ENCODE results near the gene L1TD1. TPM values are rescaled to one million over a fixed set of nuclear protein-coding genes. Genes with fewer than 3 reads are reported as not detected.
"Not testable (repeated sequence)": the region's sequence is repeated elsewhere in the genome, so short reads cannot be mapped to it uniquely, and the experiment has no call there.

L1TD1 gene
- polyA plus RNA-seq, 1 donor from 2014 or later: not detected

DNA sequence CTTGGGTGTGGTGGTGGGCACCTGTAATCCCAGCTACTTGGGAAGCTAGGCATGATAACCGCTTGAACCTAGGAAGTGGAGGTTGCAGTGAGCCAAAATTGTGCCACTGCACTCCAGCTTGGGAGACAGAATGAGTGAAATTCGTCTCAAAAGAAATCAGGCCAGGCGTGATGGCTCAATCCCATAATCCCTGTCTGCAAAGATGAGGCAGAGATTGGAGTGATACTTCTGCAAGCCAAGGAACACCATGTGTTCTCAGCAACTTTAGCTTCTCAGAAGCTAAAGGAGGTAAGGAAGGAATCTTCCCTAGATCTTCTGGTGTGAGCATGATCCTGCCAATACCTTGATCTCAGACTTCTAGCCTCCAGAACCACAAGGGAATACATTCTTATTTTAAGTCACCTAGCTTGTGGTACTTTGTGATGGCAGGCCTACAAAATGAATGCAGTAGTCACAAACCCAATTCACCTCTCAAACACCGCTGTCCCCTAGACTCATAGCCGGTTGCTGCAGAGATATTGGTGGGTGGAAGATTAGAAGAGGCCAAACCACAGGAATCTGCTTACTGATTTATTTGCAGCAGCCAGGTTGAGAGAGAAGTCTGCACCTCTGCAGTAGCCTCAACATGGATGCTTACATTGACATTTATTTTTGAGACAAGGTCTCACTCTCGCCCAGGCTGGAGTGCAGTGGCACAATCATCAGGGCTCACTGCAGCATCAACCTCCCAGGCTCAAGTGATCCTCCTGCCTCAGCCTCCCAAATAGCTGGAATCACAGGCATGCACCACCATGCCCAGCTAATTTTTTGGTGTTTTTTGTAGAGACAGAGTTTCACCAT, 18.6 kb downstream of the L1TD1 start:
- no peak overlapping the region for H2AFZ ChIP-seq (ENCODE audit: low read depth, low read length)
- H4K20me1 ChIP-seq (ENCODE audit: insufficient read depth): no peaks in the 10 kb centered on the region
- no peak for TF ChIP-seq EZH2 (IDR thresholded peaks at IDR 0.05; ENCODE audit: borderline replicate concordance, insufficient read depth, low read length, poor library complexity, severe bottlenecking)
- no peak for TF ChIP-seq SMC3 (conservative IDR thresholded peaks at IDR 0.05; ENCODE audit: poor library complexity)
- TF ChIP-seq RAD21 (conservative IDR thresholded peaks at IDR 0.05): no peak
- no peak for TF ChIP-seq POLR2AphosphoS5 (IDR thresholded peaks at IDR 0.05)
- no peak for TF ChIP-seq TAF1 (IDR thresholded peaks at IDR 0.05; ENCODE audit: low read depth)
- TF ChIP-seq MXI1 (conservative IDR thresholded peaks at IDR 0.05; ENCODE audit: poor library complexity, severe bottlenecking): no peak
- TF ChIP-seq EP300 (conservative IDR thresholded peaks at IDR 0.05; ENCODE audit: poor library complexity, severe bottlenecking): no peak
- TF ChIP-seq, protein P1, sequence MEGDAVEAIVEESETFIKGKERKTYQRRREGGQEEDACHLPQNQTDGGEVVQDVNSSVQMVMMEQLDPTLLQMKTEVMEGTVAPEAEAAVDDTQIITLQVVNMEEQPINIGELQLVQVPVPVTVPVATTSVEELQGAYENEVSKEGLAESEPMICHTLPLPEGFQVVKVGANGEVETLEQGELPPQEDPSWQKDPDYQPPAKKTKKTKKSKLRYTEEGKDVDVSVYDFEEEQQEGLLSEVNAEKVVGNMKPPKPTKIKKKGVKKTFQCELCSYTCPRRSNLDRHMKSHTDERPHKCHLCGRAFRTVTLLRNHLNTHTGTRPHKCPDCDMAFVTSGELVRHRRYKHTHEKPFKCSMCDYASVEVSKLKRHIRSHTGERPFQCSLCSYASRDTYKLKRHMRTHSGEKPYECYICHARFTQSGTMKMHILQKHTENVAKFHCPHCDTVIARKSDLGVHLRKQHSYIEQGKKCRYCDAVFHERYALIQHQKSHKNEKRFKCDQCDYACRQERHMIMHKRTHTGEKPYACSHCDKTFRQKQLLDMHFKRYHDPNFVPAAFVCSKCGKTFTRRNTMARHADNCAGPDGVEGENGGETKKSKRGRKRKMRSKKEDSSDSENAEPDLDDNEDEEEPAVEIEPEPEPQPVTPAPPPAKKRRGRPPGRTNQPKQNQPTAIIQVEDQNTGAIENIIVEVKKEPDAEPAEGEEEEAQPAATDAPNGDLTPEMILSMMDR (IDR thresholded peaks at IDR 0.05; ENCODE audit: poor library complexity, severe bottlenecking): no peak
- TF ChIP-seq, protein P2, sequence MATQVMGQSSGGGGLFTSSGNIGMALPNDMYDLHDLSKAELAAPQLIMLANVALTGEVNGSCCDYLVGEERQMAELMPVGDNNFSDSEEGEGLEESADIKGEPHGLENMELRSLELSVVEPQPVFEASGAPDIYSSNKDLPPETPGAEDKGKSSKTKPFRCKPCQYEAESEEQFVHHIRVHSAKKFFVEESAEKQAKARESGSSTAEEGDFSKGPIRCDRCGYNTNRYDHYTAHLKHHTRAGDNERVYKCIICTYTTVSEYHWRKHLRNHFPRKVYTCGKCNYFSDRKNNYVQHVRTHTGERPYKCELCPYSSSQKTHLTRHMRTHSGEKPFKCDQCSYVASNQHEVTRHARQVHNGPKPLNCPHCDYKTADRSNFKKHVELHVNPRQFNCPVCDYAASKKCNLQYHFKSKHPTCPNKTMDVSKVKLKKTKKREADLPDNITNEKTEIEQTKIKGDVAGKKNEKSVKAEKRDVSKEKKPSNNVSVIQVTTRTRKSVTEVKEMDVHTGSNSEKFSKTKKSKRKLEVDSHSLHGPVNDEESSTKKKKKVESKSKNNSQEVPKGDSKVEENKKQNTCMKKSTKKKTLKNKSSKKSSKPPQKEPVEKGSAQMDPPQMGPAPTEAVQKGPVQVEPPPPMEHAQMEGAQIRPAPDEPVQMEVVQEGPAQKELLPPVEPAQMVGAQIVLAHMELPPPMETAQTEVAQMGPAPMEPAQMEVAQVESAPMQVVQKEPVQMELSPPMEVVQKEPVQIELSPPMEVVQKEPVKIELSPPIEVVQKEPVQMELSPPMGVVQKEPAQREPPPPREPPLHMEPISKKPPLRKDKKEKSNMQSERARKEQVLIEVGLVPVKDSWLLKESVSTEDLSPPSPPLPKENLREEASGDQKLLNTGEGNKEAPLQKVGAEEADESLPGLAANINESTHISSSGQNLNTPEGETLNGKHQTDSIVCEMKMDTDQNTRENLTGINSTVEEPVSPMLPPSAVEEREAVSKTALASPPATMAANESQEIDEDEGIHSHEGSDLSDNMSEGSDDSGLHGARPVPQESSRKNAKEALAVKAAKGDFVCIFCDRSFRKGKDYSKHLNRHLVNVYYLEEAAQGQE (IDR thresholded peaks at IDR 0.05; ENCODE audit: borderline replicate concordance): no peak
- H3K4me3 ChIP-seq (ENCODE audit: low read length): no peak overlapping the region
- H3K79me2 ChIP-seq (replicated peaks; ENCODE audit: insufficient read depth, low read length): no peaks in the 10 kb centered on the region
- H3K27me3 ChIP-seq (ENCODE audit: insufficient read depth, low read depth, low read length): no peaks in the 10 kb centered on the region
- H3K36me3 ChIP-seq (ENCODE audit: insufficient read depth, low read length): no peaks in the 10 kb centered on the region
- H3K27ac ChIP-seq (ENCODE audit: low read length): no peak overlapping the region
- no peaks in the 10 kb centered on the region for H3K9me2 ChIP-seq (ENCODE audit: insufficient read depth, low read length)
- H3F3A ChIP-seq (ENCODE audit: insufficient read depth, low read length, poor library complexity, severe bottlenecking): no peaks in the 10 kb centered on the region
- peaks cover 4% of the 10 kb centered on the region for H3K9me3 ChIP-seq (ENCODE audit: low read length)
- no peak overlapping the region for H3K9ac ChIP-seq (ENCODE audit: low read length)
- no peak overlapping the region for H3K4me2 ChIP-seq (ENCODE audit: low read length)

DNA sequence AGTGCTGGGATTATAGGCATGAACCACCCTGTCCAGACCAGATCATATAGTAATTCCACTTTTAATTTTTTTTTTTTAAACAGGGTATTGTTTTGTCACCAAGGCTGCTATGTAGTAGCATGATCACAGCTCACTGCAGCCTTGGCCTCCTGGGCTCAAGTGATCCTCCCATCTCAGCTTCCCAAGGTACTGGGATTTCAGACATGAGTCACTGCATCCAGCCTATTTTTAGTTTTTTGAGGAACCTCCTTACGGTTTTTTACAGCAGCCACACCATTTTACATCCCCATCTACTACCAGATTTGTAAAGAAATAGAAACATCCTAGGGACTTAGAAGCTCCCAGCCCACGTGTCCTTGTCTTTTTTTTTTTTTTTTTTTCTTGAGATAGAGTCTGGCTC, 24.0 kb downstream of the L1TD1 start:
- Histone ChIP-seq H3K9ac (ENCODE audit: low read length) (no peak overlapping the region), H3K79me2 (replicated peaks; ENCODE audit: insufficient read depth, low read length) (no peaks in the 10 kb centered on the region), H3K4me3 (ENCODE audit: low read length) (no peak overlapping the region), H3F3A (ENCODE audit: insufficient read depth, low read length, poor library complexity, severe bottlenecking) (no peaks in the 10 kb centered on the region), H3K36me3 (ENCODE audit: insufficient read depth, low read length) (no peaks in the 10 kb centered on the region), H3K27ac (ENCODE audit: low read length) (no peak overlapping the region), H4K20me1 (ENCODE audit: insufficient read depth) (no peaks in the 10 kb centered on the region), H3K9me3 (ENCODE audit: low read length) (no peaks in the 10 kb centered on the region), H2AFZ (ENCODE audit: low read depth, low read length) (no peak overlapping the region), H3K9me2 (ENCODE audit: insufficient read depth, low read length) (no peaks in the 10 kb centered on the region), H3K4me2 (ENCODE audit: low read length) (no peak overlapping the region), H3K27me3 (ENCODE audit: insufficient read depth, low read depth, low read length) (no peaks in the 10 kb centered on the region)
- TF ChIP-seq TAF1 (IDR thresholded peaks at IDR 0.05; ENCODE audit: low read depth): no peak
- TF ChIP-seq, protein P2 (IDR thresholded peaks at IDR 0.05; ENCODE audit: borderline replicate concordance): no peak
- TF ChIP-seq, protein P1 (IDR thresholded peaks at IDR 0.05; ENCODE audit: poor library complexity, severe bottlenecking): no peak
- TF ChIP-seq EP300 (conservative IDR thresholded peaks at IDR 0.05; ENCODE audit: poor library complexity, severe bottlenecking): no peak

DNA sequence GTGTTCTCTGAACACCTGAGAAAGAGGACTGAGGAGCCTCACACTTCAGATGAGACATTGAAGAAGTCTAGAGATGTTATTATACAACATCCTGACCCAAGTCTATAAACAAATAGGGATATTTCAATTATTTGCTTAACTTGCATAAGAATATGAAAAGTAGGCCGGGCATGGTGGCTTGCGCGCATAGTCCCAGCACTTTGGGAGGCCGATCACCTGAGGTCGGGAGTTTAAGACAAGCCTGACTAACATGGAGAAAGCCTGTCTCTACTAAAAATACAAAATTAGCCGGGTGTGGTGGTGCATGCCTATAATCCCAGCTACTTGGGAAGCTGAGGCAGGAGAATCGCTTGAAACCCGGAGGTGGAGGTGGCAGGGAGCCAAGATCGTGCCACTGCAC, 25.8 kb downstream of the L1TD1 start:
- H2AFZ ChIP-seq (ENCODE audit: low read depth, low read length); H3K27me3 ChIP-seq (ENCODE audit: insufficient read depth, low read depth, low read length); H3K27ac ChIP-seq (ENCODE audit: low read length): not testable (repeated sequence)

More for the DNA sequence above, 25.8 kb downstream of the L1TD1 start:
- H3K9me3 ChIP-seq (ENCODE audit: low read length); H3K79me2 ChIP-seq (replicated peaks; ENCODE audit: insufficient read depth, low read length); H3K9me2 ChIP-seq (ENCODE audit: insufficient read depth, low read length); H3K9ac ChIP-seq (ENCODE audit: low read length); H3F3A ChIP-seq (ENCODE audit: insufficient read depth, low read length, poor library complexity, severe bottlenecking); H3K4me3 ChIP-seq (ENCODE audit: low read length); H4K20me1 ChIP-seq (ENCODE audit: insufficient read depth); H3K4me2 ChIP-seq (ENCODE audit: low read length); H3K36me3 ChIP-seq (ENCODE audit: insufficient read depth, low read length): not testable (repeated sequence)

Measured in neural cell (in vitro differentiated cells).